ENCODE data around the gene ITPK1.

- TF ChIP-seq, protein P1, sequence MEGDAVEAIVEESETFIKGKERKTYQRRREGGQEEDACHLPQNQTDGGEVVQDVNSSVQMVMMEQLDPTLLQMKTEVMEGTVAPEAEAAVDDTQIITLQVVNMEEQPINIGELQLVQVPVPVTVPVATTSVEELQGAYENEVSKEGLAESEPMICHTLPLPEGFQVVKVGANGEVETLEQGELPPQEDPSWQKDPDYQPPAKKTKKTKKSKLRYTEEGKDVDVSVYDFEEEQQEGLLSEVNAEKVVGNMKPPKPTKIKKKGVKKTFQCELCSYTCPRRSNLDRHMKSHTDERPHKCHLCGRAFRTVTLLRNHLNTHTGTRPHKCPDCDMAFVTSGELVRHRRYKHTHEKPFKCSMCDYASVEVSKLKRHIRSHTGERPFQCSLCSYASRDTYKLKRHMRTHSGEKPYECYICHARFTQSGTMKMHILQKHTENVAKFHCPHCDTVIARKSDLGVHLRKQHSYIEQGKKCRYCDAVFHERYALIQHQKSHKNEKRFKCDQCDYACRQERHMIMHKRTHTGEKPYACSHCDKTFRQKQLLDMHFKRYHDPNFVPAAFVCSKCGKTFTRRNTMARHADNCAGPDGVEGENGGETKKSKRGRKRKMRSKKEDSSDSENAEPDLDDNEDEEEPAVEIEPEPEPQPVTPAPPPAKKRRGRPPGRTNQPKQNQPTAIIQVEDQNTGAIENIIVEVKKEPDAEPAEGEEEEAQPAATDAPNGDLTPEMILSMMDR (conservative IDR thresholded peaks at IDR 0.05; ENCODE audit: low read depth in 2 of 2): peak; percentile 14 to 36; a peak in 2 of 4 replicates
- TF ChIP-seq POLR2AphosphoS5 (IDR thresholded peaks at IDR 0.05; ENCODE audit: low read depth) (no peak), ETS1 (IDR thresholded peaks at IDR 0.05) (no peak), EZH2 (IDR thresholded peaks at IDR 0.05; ENCODE audit: low read depth, unreplicated experiment) (no peak), JUNB (IDR thresholded peaks at IDR 0.05; ENCODE audit: unreplicated experiment) (no peak), ZNF114 (CRISPR knock-in tag; IDR thresholded peaks at IDR 0.05) (no peak)
- TF ChIP-seq, protein P2, sequence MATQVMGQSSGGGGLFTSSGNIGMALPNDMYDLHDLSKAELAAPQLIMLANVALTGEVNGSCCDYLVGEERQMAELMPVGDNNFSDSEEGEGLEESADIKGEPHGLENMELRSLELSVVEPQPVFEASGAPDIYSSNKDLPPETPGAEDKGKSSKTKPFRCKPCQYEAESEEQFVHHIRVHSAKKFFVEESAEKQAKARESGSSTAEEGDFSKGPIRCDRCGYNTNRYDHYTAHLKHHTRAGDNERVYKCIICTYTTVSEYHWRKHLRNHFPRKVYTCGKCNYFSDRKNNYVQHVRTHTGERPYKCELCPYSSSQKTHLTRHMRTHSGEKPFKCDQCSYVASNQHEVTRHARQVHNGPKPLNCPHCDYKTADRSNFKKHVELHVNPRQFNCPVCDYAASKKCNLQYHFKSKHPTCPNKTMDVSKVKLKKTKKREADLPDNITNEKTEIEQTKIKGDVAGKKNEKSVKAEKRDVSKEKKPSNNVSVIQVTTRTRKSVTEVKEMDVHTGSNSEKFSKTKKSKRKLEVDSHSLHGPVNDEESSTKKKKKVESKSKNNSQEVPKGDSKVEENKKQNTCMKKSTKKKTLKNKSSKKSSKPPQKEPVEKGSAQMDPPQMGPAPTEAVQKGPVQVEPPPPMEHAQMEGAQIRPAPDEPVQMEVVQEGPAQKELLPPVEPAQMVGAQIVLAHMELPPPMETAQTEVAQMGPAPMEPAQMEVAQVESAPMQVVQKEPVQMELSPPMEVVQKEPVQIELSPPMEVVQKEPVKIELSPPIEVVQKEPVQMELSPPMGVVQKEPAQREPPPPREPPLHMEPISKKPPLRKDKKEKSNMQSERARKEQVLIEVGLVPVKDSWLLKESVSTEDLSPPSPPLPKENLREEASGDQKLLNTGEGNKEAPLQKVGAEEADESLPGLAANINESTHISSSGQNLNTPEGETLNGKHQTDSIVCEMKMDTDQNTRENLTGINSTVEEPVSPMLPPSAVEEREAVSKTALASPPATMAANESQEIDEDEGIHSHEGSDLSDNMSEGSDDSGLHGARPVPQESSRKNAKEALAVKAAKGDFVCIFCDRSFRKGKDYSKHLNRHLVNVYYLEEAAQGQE (IDR thresholded peaks at IDR 0.05; ENCODE audit: unreplicated experiment): no peak
Observed at GRCh38 chr14:93046705-93047050, 69.0 kb downstream of the ITPK1 start.

Measured in GM23338 (cell line).